ENCODE data around the gene KRR1. TPM values are rescaled to one million over a fixed set of nuclear protein-coding genes. Genes with fewer than 3 reads are reported as not detected.
A peak's percentile ranks its signal among the peaks of the same experiment; 100 is the strongest.

The KRR1 gene
- total RNA-seq, result 10 to 100 TPM; 14.1 to 25.3 (median 20.3) TPM
- long read RNA-seq, full-length matches to known transcripts, result 5 of 9 reads
- long read RNA-seq, partial matches to known transcripts, result 2 of 9 reads
- long read RNA-seq, other reads (novel, unspliced or antisense), result 2 of 9 reads

- Histone ChIP-seq H3K36me3 (peaks cover 0 to 9% (median under 1%) of the 10 kb centered on the region in 4 donors), H3K4me1 (peaks cover 0 to 20% (median 5%) of the 10 kb centered on the region in 4 donors), H3K4me3 (peak within 1 kb of the TSS; percentile 60 to 82 (median 61)), H3K27me3 (no peaks in the 10 kb centered on the region), H3K9me3 (no peaks in the 10 kb centered on the region), H3K27ac (peak within 1 kb of the TSS; percentile 26 to 61 (median 39))
- WGBS (ENCODE audit: insufficient coverage, low coverage, low lambda C conversion rate, missing lambda C conversion rate), result 3% methylated on average over 35 of the region's 47 CpGs
- DNase-seq, result peak; percentile 89 to 95 (median 94)
- TF ChIP-seq POLR2A (IDR thresholded peaks at IDR 0.05) (peak; percentile 74), CTCF (IDR thresholded peaks at IDR 0.05) (no peak)
- intact Hi-C loops (cut with DNase I), result no loop called here
- peak; percentile 98 to 100 (median 100) for ATAC-seq
Observed at GRCh38 chr12:75511116-75512048, at the start of gene KRR1. TSS of gene KRR1 (minus strand) at chr12:75511609. CDS start at chr12:75511597, 12 bp downstream.

- intact Hi-C loops (cut with DNase I), result no loop called here
- H3K9me3 ChIP-seq, result no peaks in the 10 kb centered on the region
- DNase-seq (no peak), ATAC-seq (peak; percentile 50 to 85 (median 72))
- no peaks in the 10 kb centered on the region for H3K27me3 ChIP-seq
- no peak overlapping the region for H3K4me3 ChIP-seq
- H3K27ac ChIP-seq, result no peak overlapping the region
- H3K4me1 ChIP-seq, result no peaks in the 10 kb centered on the region
- WGBS (ENCODE audit: insufficient coverage, low coverage, low lambda C conversion rate, missing lambda C conversion rate), result 18% methylated on average over 2 of the region's 2 CpGs
- TF ChIP-seq POLR2A (IDR thresholded peaks at IDR 0.05) (no peak), CTCF (IDR thresholded peaks at IDR 0.05) (peak; percentile 36 to 47 (median 40))
- no peaks in the 10 kb centered on the region for H3K36me3 ChIP-seq
Observed at GRCh38 chr12:75560167-75560566, 48.8 kb upstream of the KRR1 start.

GRCh38 chr12:75558287-75558686, 46.9 kb upstream of the KRR1 start:
- Histone ChIP-seq H3K27me3 (no peaks in the 10 kb centered on the region), H3K27ac (no peak overlapping the region), H3K4me1 (no peaks in the 10 kb centered on the region), H3K4me3 (no peak overlapping the region), H3K9me3 (no peaks in the 10 kb centered on the region), H3K36me3 (no peaks in the 10 kb centered on the region)
- no peak for ATAC-seq
- intact Hi-C loops (cut with DNase I), result no loop called here
- 71% methylated on average over 3 of the region's 3 CpGs for WGBS (ENCODE audit: insufficient coverage, low coverage, low lambda C conversion rate, missing lambda C conversion rate)
- no peak for DNase-seq
- TF ChIP-seq POLR2A (IDR thresholded peaks at IDR 0.05) (no peak), CTCF (IDR thresholded peaks at IDR 0.05) (no peak)

GRCh38 chr12:75556311-75556899, 45.0 kb upstream of the KRR1 start:
- WGBS (ENCODE audit: insufficient coverage, low coverage, low lambda C conversion rate, missing lambda C conversion rate), result 49% methylated on average over 3 of the region's 3 CpGs
- peak in 2 of 4 donors; percentile 72 to 74 for ATAC-seq
- H3K9me3 ChIP-seq, result no peaks in the 10 kb centered on the region
- no peak overlapping the region for H3K4me3 ChIP-seq
- no peak for DNase-seq
- intact Hi-C loops (cut with DNase I), result no loop called here
- H3K27me3 ChIP-seq, result no peaks in the 10 kb centered on the region
- no peak overlapping the region for H3K27ac ChIP-seq
- H3K36me3 ChIP-seq, result no peaks in the 10 kb centered on the region
- no peaks in the 10 kb centered on the region for H3K4me1 ChIP-seq
- no peak for TF ChIP-seq CTCF (IDR thresholded peaks at IDR 0.05)
- TF ChIP-seq POLR2A (IDR thresholded peaks at IDR 0.05), result no peak
